ENCODE results near the gene TXK.

Gene TXK

GRCh38 chr4:48103483-48104139 lies 30.4 kb downstream of the TXK start:
- no peak for DNase-seq (ENCODE audit: low read depth)

GRCh38 chr4:48102303-48102702 lies 31.7 kb downstream of the TXK start:
- DNase-seq (ENCODE audit: low read depth): no peak

GRCh38 chr4:48100256-48100655 lies 33.8 kb downstream of the TXK start:
- no peak for DNase-seq (ENCODE audit: low read depth)

- no peak for DNase-seq (ENCODE audit: low read depth)
Observed at GRCh38 chr4:48095441-48095840, 38.6 kb downstream of the TXK start.

GRCh38 chr4:48093991-48094416 lies 40.0 kb downstream of the TXK start:
- no peak for DNase-seq (ENCODE audit: low read depth)

- no peak for DNase-seq (ENCODE audit: low read depth)
Observed at GRCh38 chr4:48090621-48091020, 43.4 kb downstream of the TXK start.

GRCh38 chr4:48085821-48086589 lies 48.0 kb downstream of the TXK start:
- no peak for DNase-seq (ENCODE audit: low read depth)

GRCh38 chr4:48082956-48083355 lies 51.1 kb downstream of the TXK start:
- DNase-seq (ENCODE audit: low read depth): no peak

GRCh38 chr4:48081196-48081595 lies 52.9 kb downstream of the TXK start:
- DNase-seq (ENCODE audit: low read depth): peak; percentile 28

GRCh38 chr4:48079972-48080391 lies 54.1 kb downstream of the TXK start:
- DNase-seq (ENCODE audit: low read depth): peak; percentile 69

- DNase-seq (ENCODE audit: low read depth): no peak
Observed at GRCh38 chr4:48078862-48079655, 55.0 kb downstream of the TXK start.

- DNase-seq (ENCODE audit: low read depth): no peak
Observed at GRCh38 chr4:48078425-48078824, 55.6 kb downstream of the TXK start.

- DNase-seq (ENCODE audit: low read depth): no peak
Observed at GRCh38 chr4:48074657-48075056, 59.4 kb downstream of the TXK start.

GRCh38 chr4:48073567-48074103 lies 60.4 kb downstream of the TXK start:
- DNase-seq (ENCODE audit: low read depth): no peak

- DNase-seq (ENCODE audit: low read depth): no peak
Observed at GRCh38 chr4:48071191-48071590, 62.9 kb downstream of the TXK start.

GRCh38 chr4:48069026-48069425 lies 65.0 kb downstream of the TXK start:
- no peak for DNase-seq (ENCODE audit: low read depth)

GRCh38 chr4:48068182-48068581 lies 65.9 kb downstream of the TXK start:
- DNase-seq (ENCODE audit: low read depth): no peak

GRCh38 chr4:48067536-48067935 lies 66.5 kb downstream of the TXK start:
- no peak for DNase-seq (ENCODE audit: low read depth)

GRCh38 chr4:48065587-48066052 lies 68.4 kb downstream of the TXK start:
- DNase-seq (ENCODE audit: low read depth): no peak

- DNase-seq (ENCODE audit: low read depth): no peak
Observed at GRCh38 chr4:48064349-48064748, 69.7 kb downstream of the TXK start.

- no peak for DNase-seq (ENCODE audit: low read depth)
Observed at GRCh38 chr4:48058617-48059530, 75.2 kb downstream of the TXK start.

Data from non-pigmented ciliary epithelial cell (primary cell).